Stimulated activated naive B cell treated with anti-CD40 and anti-IgM and Interleukin-4, amounts not matched to agents 10 μg/mL and 1 μg/mL and 100 μg/mL, for 72 hours (primary cell): ENCODE data around the gene OR1S2.
"Not testable (repeated sequence)": the region's sequence is repeated elsewhere in the genome, so short reads cannot be mapped to it uniquely, and the experiment has no call there.

Source experiments
- ATAC-seq, 2 donors: fragments of 150-1000 bp; cut with Tn5 transposase; replicated peaks; 2 replicates each; pipeline ENCODE4 v1.10.0; 2021; ENCODE audit warnings: moderate library complexity in 1 of 2
- DNase-seq: peaks from one replicate; pipeline ENCODE4 v3.0.0; 2021
- H3K27ac Mint-ChIP-seq: one replicate; pipeline ENCODE4 v1.8.0; 2022; ENCODE audit warnings: mild to moderate bottlenecking, mixed read lengths
- H3K27me3 Mint-ChIP-seq, 2 donors: one replicate each; pipeline ENCODE4 v1.8.0; 2022; ENCODE audit warnings: mixed read lengths in 2 of 2
- H3K36me3 Mint-ChIP-seq, 2 donors: one replicate each; pipeline ENCODE4 v1.8.0; 2022; ENCODE audit warnings: mixed read lengths in 2 of 2, mild to moderate bottlenecking in 1 of 2
- H3K4me1 Mint-ChIP-seq, 2 donors: one replicate each; pipeline ENCODE4 v1.8.0; 2022; ENCODE audit warnings: mixed read lengths in 2 of 2, mild to moderate bottlenecking in 1 of 2
- H3K4me3 Mint-ChIP-seq, 2 donors: one replicate each; pipeline ENCODE4 v1.8.0; 2022; ENCODE audit warnings: mild to moderate bottlenecking in 2 of 2, mixed read lengths in 2 of 2, moderate library complexity in 1 of 2
- H3K9me3 Mint-ChIP-seq, 2 donors: one replicate each; pipeline ENCODE4 v1.8.0; 2022; ENCODE audit warnings: mixed read lengths in 2 of 2, mild to moderate bottlenecking in 1 of 2

Gene OR1S2, protein sequence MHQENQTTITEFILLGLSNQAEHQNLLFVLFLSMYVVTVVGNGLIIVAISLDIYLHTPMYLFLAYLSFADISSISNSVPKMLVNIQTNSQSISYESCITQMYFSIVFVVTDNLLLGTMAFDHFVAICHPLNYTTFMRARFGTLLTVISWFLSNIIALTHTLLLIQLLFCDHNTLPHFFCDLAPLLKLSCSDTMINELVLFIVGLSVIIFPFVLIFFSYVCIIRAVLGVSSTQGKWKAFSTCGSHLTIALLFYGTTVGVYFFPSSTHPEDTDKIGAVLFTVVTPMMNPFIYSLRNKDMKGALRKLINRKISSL

DNA sequence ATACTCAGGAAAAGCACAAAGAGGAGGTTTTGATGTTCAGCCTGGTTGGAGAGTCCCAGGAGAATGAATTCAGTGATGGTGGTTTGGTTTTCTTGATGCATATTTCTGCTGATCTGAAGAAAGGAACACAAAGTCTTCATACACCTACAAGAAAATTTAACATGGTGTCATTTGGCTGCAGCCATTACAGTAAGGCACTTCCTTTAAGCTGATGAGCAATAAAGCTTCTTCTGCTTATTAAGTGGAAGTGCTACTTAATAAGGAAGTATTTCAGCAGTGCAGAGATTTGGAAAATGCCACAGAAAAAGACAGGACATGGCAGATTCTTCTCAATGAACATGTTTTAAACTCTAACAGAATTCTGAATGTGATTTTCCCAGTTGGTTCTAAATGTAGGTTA, at the start of gene OR1S2:
TSS of gene OR1S2 (minus strand) at position 101 of the 400 bp plus-strand sequence. CDS start at position 101, 0 bp downstream.
- H3K27ac Mint-ChIP-seq, result no peak within 1 kb of the TSS
- H3K4me1 Mint-ChIP-seq, result no peaks in the 10 kb centered on the region
- H3K9me3 Mint-ChIP-seq, result peaks cover 1 to 3% of the 10 kb centered on the region in 2 donors
- peaks cover 16 to 17% of the 10 kb centered on the region in 2 donors for H3K27me3 Mint-ChIP-seq
- no peak for ATAC-seq
- no peak within 1 kb of the TSS for H3K4me3 Mint-ChIP-seq
- DNase-seq, result no peak
- no peaks in the 10 kb centered on the region for H3K36me3 Mint-ChIP-seq

DNA sequence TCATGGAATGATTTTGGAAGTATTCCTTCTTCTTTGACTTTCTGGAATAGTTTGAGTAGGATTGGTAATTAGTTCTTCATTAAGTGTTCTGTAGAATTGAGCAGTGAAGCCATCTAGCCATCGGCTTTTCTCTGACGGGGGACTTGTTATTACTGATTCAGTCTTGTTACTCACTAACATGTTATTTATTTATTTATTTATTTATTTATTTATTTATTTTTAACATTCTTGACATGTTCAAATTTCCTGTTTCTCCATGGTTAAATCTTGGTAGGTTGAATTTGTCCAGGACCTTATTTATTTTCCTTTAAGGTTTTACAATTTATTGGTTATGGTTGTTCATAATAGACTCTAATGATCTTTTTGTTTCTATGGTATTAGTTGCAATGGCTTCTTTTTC, 40.0 kb upstream of the OR1S2 start:
- Mint-ChIP-seq H3K27ac (no peak overlapping the region), H3K27me3 (peaks cover 14 to 25% of the 10 kb centered on the region in 2 donors), H3K4me3 (no peak overlapping the region), H3K36me3 (no peaks in the 10 kb centered on the region), H3K4me1 (no peaks in the 10 kb centered on the region), H3K9me3 (peaks cover 16 to 17% of the 10 kb centered on the region in 2 donors)
- ATAC-seq (no peak), DNase-seq (no peak)

DNA sequence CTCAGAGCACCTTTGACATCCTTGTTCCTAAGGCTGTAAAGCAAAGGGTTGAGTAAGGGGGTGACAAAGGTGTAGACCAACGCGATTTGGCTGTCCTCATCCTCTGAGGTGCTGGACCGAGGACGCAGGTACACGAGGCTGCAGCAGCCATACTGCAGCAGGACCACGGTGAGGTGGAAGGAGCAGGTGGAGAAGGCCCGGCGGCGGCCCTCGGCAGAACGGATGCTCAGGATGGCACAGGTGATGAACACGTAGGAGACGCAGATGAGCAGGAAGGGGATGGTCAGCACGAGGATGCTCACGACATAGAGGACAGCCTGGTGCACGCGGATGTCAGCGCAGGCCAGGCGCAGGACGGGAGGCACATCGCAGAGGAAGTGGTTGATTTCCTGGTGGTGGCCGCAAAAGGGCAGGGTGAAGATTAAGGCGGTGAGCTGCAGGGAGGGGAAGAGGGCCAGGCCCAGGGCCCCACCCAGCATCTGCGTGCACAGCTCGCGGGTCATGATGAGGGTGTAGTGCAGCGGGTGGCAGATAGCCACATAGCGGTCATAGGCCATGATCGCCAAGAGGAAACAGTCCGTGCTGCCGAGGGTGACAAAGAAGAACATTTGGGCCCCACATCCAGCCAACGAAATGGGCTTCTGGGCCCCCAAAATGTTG, 24.1 kb upstream of the OR1S2 start:
- Mint-ChIP-seq H3K27me3 (peaks cover 9 to 19% of the 10 kb centered on the region in 2 donors), H3K27ac (no peak overlapping the region), H3K9me3 (peaks cover 4 to 8% of the 10 kb centered on the region in 2 donors), H3K4me3 (no peak overlapping the region), H3K4me1 (no peaks in the 10 kb centered on the region), H3K36me3 (no peaks in the 10 kb centered on the region)
- ATAC-seq (no peak), DNase-seq (no peak)

DNA sequence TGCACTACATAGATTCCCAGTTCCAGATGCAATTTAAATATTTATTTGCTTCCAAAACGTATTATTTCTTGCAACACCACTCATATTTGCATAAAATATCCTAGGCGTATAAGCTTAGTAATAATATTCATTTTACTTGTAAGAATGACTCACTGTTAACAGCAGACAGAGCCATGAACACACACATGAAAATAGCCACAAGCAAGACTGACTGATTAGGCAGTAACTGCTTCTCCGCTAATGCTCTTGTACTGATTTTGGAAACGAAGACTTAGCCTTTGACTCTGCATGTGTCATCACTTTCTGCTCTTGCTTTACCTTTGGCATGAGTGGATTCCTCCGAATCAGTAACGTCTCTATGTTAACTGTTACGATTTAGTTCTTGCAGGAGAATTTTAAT, 18.8 kb upstream of the OR1S2 start:
- DNase-seq (no peak), ATAC-seq (no peak)
- Mint-ChIP-seq H3K4me3 (no peak overlapping the region), H3K4me1 (no peaks in the 10 kb centered on the region), H3K27me3 (peaks cover 15% of the 10 kb centered on the region in 2 donors), H3K9me3 (peaks cover 0 to 1% of the 10 kb centered on the region in 2 donors), H3K36me3 (no peaks in the 10 kb centered on the region), H3K27ac (no peak overlapping the region)

DNA sequence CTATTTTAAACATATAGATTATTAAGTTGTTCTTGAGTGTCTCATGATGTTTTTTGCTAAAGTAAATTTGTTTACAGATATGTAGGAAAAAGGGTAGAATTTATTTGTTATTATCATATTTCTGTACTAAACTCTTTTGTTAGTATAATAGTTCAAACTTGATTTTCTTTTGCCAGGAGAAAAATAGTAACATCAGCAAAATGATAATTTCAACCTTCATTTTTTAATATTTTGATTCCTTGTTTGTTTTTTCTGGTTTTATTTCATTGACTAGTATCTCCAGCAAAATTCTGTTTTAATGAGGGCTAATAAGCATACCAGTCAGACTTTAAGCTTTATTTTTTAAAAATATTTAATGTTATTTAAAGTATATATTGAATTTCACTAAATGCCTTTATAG, 12.5 kb upstream of the OR1S2 start:
- no peak for ATAC-seq
- Mint-ChIP-seq H3K9me3 (peaks cover 0 to 5% of the 10 kb centered on the region in 2 donors), H3K27me3 (peaks cover 13 to 16% of the 10 kb centered on the region in 2 donors), H3K4me1 (no peaks in the 10 kb centered on the region), H3K27ac (no peak overlapping the region), H3K4me3 (no peak overlapping the region), H3K36me3 (no peaks in the 10 kb centered on the region)
- DNase-seq, result no peak

DNA sequence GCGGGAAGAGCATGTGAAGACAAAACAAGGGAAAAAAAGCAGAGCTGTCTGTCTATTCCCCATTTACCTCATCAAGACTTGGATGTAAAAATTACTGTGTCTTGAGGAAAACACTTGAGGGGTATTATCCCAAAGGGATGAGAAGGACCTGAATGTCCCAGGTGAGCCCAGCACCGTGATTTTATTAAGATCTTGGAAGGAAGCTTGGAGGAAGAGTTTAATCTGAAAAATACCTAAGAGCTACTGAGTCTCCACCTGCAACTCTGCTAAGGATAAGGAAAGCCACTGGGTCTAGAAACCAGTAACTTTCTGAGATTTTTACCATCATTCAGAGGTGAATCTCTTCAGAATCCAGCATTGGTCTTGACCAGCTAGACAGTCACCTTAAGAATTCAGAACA, 8.5 kb upstream of the OR1S2 start, which contains the start of gene OR1S1:
TSS of gene OR1S1 (plus strand) at position 301 of the 400 bp plus-strand sequence.
- peaks cover 12 to 13% of the 10 kb centered on the region in 2 donors for H3K27me3 Mint-ChIP-seq
- ATAC-seq, H3K27ac Mint-ChIP-seq, H3K4me3 Mint-ChIP-seq, H3K9me3 Mint-ChIP-seq, H3K4me1 Mint-ChIP-seq, H3K36me3 Mint-ChIP-seq, DNase-seq: not testable (repeated sequence)

DNA sequence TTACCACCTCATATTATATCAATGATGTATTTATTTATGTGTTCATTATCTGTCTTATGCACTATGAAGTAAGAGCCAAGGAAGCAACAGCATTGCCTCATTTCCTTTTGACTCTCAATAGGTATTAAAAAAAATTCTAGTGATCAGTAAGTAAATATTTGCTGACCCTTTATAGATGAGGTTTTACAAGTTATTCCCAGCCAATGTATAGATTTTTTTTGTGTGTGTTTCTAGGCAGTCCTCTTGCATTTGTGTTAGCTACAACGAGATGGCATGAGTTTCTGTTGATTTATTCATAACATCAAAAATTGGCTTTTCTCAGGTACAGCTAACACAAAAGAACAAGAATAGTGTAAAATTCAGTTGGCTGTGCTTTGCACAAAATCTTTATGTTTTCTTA, 4.7 kb downstream of the OR1S2 start:
- Mint-ChIP-seq H3K9me3 (peaks cover 5 to 8% of the 10 kb centered on the region in 2 donors), H3K4me3 (no peak overlapping the region), H3K27ac (no peak overlapping the region), H3K27me3 (peaks cover 17% of the 10 kb centered on the region in 2 donors), H3K4me1 (no peaks in the 10 kb centered on the region), H3K36me3 (no peaks in the 10 kb centered on the region)
- DNase-seq, result no peak
- ATAC-seq, result no peak

DNA sequence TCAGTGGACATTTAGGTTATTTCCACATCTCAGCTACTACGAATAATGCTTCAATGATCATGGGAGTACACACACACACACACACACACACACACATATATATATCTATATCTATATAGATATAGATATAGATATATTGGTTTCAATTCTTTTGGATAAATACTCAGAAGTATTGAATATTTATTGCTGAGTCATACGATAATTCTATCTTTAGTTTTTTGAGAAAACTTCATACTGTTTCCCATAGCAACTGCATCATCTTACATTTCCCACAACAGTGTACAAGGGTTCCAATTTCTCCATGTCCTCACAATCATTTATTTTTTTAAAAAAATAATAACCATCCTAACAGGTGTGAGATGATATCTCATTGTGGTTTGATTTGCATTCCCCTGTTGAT, 8.0 kb downstream of the OR1S2 start:
- Mint-ChIP-seq H3K9me3 (peaks cover 4 to 5% of the 10 kb centered on the region in 2 donors), H3K4me1 (no peaks in the 10 kb centered on the region), H3K4me3 (no peak overlapping the region), H3K27me3 (peaks cover 6 to 8% of the 10 kb centered on the region in 2 donors), H3K36me3 (no peaks in the 10 kb centered on the region), H3K27ac (no peak overlapping the region)
- no peak for ATAC-seq
- DNase-seq, result no peak

DNA sequence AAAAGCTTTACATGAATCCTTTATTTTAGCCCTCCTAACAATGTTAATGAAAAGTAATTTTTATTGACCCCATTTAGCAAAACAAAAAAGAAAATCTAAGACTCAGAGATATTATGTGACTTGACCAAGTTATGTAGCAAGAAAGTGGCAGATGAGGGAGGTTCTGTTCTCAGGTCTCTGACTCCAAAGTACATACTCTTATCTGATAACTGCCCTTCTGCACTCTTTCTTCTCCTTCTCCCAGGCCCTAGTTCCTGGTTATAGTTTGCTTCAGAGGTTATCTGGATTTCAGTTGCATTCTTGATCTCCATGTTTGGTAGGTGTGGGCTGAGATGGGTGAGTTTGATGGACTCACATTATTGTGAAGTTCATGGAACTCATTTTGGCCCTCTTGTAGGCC, 10.6 kb downstream of the OR1S2 start:
- no peak overlapping the region for H3K4me3 Mint-ChIP-seq
- H3K36me3 Mint-ChIP-seq, result no peaks in the 10 kb centered on the region
- DNase-seq, result no peak
- H3K9me3 Mint-ChIP-seq, result peaks cover 2 to 5% of the 10 kb centered on the region in 2 donors
- peaks cover 4 to 6% of the 10 kb centered on the region in 2 donors for H3K27me3 Mint-ChIP-seq
- H3K4me1 Mint-ChIP-seq, result no peaks in the 10 kb centered on the region
- ATAC-seq, result no peak
- no peak overlapping the region for H3K27ac Mint-ChIP-seq

DNA sequence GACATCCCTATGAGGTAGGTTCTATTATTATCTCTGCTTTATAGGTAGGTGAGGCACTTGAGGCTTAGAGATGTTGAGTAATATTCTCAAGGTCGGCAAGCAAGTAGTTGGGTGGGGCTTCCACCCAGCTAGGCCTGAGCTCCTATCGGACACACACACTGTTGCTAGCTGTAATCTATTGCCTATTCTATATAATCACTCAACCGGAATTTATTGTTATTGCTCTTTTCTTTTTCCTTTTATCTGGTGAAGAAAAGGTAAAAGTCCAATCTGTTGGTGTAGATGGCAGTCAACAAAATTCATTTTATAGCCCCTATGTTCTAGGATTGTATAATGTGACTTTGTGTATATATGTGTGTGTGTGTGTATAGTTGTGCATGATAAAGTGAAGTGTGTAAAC, 11.7 kb downstream of the OR1S2 start:
- no peaks in the 10 kb centered on the region for H3K36me3 Mint-ChIP-seq
- H3K4me3 Mint-ChIP-seq, result no peak overlapping the region
- peaks cover 0 to 4% of the 10 kb centered on the region in 2 donors for H3K27me3 Mint-ChIP-seq
- no peaks in the 10 kb centered on the region for H3K9me3 Mint-ChIP-seq
- H3K27ac Mint-ChIP-seq, result no peak overlapping the region
- H3K4me1 Mint-ChIP-seq, result no peaks in the 10 kb centered on the region
- DNase-seq (no peak), ATAC-seq (no peak)

DNA sequence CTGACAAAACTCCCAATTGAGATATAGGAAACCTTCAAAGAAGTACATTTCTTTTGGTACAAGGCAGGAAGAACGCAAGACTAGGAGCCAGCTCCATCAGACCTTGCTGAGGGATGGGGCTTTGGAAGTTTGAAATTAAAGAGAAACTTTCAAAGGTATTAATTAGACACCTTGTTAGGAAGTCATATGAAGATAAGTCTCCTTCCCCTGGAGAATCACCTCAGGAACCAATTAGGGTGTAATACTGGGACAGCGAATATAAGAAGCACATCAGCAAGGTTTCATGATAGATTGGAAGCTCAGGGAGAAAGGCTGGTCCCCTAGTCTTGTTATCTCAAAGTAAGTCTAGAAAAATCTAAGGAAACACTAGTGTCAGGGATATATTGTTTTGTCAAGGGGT, 15.2 kb downstream of the OR1S2 start, which contains the start of gene OR9Q2:
TSS of gene OR9Q2 (plus strand) at position 301 of the 400 bp plus-strand sequence. CDS start 1,421 bp downstream, outside the sequence.
- Mint-ChIP-seq H3K4me1 (no peaks in the 10 kb centered on the region), H3K27ac (no peak within 1 kb of the TSS), H3K9me3 (no peaks in the 10 kb centered on the region), H3K36me3 (no peaks in the 10 kb centered on the region), H3K27me3 (peaks cover 0 to 8% of the 10 kb centered on the region in 2 donors), H3K4me3 (no peak within 1 kb of the TSS)
- ATAC-seq, result no peak
- no peak for DNase-seq

DNA sequence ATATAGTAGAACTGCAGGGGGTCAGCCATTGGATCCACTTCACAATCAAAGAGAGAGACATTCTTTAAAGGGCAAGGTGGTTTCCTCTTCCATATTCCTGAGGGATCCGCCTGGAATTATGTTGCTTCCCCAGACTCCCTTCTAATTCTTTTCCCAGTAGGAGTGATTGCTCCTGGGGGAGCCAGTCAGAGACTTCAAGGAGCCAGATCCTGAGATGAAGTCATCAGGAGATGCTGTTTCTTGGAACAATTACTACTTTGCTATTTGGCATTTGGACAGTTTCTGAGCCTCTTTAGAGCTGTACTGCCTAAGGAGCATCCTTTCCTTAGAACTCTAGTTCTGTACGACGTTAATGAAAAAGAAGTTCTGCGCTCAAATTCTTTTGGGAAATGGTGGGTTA, 17.0 kb downstream of the OR1S2 start:
- no peaks in the 10 kb centered on the region for H3K9me3 Mint-ChIP-seq
- no peak overlapping the region for H3K4me3 Mint-ChIP-seq
- H3K36me3 Mint-ChIP-seq, result no peaks in the 10 kb centered on the region
- no peak for ATAC-seq
- no peaks in the 10 kb centered on the region for H3K4me1 Mint-ChIP-seq
- no peak overlapping the region for H3K27ac Mint-ChIP-seq
- DNase-seq, result no peak
- H3K27me3 Mint-ChIP-seq, result peaks cover 0 to 4% of the 10 kb centered on the region in 2 donors

DNA sequence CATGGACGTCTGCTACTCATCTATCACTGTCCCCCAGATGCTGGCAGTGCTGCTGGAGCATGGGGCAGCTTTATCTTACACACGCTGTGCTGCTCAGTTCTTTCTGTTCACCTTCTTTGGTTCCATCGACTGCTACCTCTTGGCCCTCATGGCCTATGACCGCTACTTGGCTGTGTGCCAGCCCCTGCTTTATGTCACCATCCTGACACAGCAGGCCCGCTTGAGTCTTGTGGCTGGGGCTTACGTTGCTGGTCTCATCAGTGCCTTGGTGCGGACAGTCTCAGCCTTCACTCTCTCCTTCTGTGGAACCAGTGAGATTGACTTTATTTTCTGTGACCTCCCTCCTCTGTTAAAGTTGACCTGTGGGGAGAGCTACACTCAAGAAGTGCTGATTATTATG, 24.3 kb downstream of the OR1S2 start:
- DNase-seq (no peak), ATAC-seq (no peak)
- Mint-ChIP-seq H3K27me3 (peaks cover 22 to 29% of the 10 kb centered on the region in 2 donors), H3K9me3 (no peaks in the 10 kb centered on the region), H3K4me3 (no peak overlapping the region), H3K4me1 (no peaks in the 10 kb centered on the region), H3K36me3 (no peaks in the 10 kb centered on the region), H3K27ac (no peak overlapping the region)

DNA sequence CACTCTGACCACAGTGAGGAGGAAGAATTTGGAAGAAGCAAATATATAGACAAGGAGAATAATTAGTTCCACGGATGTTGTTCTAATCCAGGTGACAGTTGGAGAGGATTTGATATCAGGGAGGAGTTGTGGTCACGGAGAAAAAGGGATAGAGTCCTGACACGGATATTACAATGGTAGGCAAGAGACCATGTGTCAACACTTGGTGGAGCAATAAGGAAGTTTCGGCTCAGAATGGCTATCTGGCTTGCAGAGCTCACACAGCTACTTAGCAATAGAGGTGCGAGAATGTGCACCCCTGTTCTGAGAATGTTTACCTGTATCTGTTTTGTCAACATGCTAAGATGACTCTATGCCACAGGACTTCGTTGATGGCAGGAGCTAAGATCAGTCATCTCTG, 25.5 kb downstream of the OR1S2 start:
- ATAC-seq, result no peak
- Mint-ChIP-seq H3K27me3 (peaks cover 22 to 25% of the 10 kb centered on the region in 2 donors), H3K27ac (no peak overlapping the region), H3K36me3 (no peaks in the 10 kb centered on the region), H3K4me1 (no peaks in the 10 kb centered on the region), H3K4me3 (no peak overlapping the region), H3K9me3 (no peaks in the 10 kb centered on the region)
- no peak for DNase-seq
